DMS153 treated with DMSO at 0.1 percent for 48 hours (cell line): ENCODE data around the gene CAPN2.

Source experiments
- DNase-seq: peaks from one replicate; lab custom pipeline; 2025; ENCODE audit not compliant: unreplicated experiment; lab: John Stamatoyannopoulos, UW

Gene CAPN2

DNA sequence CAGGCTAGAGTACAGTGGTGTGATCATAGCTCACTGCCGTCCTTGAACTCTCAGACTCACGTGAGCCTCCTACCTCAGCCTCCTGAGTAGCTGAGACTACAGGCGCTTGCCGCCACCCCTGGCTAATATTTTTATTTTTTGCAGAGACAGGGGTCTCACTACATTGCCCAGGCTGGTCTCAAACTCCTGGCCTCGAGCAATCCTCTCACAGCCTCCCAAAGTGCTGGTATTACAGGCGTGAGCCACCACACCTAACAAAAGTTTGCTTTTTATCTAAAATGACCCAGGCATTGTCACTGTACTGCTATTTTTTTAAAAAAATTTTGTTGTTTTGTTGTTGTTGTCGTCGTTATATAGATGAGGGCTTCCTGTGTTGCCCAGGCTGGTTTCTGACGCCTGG is 46.4 kb downstream of the CAPN2 start:
- no peak for DNase-seq

DNA sequence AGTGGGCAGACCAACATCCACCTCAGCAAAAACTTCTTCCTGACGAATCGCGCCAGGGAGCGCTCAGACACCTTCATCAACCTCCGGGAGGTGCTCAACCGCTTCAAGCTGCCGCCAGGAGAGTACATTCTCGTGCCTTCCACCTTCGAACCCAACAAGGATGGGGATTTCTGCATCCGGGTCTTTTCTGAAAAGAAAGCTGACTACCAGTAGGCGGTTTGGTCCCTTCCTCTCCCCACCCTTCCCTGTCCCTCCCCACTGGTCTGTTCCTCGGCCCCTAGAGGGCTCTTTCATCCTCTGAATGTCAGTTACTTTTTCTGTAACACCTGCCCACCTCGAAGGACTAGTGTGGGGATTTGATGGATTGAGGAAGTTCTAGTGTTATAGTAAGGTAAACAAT is 46.9 kb downstream of the CAPN2 start:
- no peak for DNase-seq

DNA sequence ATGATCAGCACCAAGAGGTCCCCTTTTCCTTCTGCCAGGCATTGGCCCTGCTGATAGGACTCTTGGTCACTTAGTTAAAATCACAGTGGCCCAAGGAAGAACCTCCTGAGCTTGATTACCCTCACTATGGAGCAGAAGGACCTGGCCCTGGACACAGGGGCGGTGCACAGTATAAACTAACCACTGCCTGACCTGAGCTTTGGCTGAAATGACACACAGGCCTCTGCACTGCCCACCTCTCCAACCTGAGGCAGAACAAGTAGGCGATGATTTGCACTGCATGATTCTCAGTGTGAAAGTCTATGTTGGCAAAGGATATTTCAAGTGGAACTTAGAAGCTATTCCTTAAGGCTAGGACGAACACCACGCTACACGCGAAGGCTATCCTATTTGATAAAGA is 48.5 kb downstream of the CAPN2 start:
- DNase-seq = no peak

GRCh38 chr1:223761411-223761810 is 49.1 kb downstream of the CAPN2 start:
- no peak for DNase-seq

- no peak for DNase-seq
Observed at GRCh38 chr1:223763251-223763650, 50.9 kb downstream of the CAPN2 start.

DNA sequence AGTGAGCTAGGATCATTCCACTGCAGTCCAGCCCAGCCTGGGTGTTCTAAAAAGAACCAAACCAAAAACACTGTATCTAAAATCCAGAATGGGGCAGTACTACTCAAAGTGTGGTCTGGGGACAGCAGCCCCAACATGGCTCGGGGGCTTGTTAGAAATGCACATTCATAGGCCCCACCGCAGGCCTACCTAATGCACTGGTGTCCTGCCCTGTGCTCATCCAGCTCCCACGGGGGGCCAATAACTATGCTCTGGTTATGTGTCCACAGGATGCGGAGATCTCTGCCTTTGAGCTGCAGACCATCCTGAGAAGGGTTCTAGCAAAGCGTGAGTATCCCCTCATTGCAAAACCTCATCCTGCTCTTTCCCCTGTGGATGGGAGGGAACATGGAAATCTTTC is 51.5 kb downstream of the CAPN2 start:
- no peak for DNase-seq

- DNase-seq = no peak
Observed at GRCh38 chr1:223765036-223765718, 52.8 kb downstream of the CAPN2 start.

DNA sequence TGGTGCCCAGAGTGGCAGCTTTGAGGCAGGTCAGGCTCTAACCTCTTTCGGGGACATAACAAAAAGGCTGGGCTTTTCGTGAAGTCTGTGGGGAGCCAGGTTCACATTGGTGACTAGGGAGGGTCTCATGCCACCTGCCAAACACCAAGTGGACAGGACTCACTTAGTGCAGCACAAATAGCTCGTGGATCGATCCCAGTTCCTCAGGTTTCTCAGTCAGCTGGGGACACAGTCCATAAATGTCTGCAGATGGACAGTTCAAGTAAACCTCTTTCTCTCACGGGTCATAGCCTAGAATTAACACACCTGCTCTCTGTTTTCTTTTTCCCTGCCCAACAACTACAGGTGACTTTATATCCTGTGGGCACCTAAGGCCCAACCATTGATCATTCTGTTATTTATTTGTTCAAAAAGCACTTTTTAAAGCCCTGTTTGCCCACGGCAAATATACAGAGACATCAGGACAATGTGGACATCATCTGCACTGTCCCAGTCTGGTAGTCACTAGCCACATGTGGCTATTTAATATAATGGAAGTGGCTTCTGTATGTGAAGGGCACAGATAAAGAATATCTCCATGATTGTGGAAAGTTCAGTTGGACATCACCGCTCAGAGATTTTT is 53.5 kb downstream of the CAPN2 start:
- peak; percentile 26 for DNase-seq

DNA sequence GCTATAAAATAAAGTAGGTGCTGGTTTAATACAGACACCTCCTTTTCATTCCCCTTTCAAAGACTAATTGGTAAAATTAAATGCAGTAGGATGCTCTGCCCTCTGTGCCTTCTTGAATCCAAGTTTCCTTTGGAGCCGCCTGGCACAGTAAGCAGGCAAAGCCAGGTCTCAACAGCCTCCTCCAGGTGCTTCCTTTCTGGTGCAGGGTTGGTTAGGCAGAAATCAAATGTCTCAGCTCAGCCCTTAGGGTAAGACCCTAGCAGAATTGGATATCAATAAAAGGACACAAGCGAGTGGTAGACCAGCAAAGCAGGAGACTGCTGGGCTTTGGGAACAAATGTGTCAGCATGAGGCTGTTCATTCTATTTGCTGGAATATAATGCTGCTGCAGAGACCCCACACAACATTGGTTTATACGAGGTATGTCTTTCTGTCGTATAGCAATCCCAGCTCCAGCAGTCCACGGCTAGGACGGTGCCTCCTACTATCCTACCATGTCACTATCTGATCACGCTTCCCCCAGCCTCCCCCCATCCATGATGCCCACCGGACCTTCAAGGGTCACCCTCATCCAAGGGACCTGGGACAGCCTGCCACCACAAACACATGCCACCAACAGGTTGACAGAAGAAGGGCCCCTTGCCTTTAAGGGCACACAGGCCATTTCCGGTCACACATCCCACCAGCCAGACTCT is 58.4 kb downstream of the CAPN2 start:
- no peak for DNase-seq

DNA sequence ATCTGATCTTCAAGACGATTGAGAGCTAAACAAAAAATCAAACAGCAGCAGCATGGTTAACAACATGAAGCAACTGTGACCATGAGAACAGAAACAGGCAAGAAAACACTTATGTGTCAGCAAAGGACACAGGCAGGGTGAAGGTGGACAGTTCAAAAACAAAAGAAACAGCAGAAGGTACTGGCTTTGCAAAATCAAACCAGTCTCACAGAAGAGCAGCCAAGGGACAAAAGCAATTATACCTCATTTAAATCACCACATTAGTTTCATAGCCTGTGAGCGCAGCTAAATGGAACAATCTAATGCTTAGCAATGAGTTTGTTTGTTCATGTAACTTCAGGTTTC is 59.1 kb downstream of the CAPN2 start:
- no peak for DNase-seq

DNA sequence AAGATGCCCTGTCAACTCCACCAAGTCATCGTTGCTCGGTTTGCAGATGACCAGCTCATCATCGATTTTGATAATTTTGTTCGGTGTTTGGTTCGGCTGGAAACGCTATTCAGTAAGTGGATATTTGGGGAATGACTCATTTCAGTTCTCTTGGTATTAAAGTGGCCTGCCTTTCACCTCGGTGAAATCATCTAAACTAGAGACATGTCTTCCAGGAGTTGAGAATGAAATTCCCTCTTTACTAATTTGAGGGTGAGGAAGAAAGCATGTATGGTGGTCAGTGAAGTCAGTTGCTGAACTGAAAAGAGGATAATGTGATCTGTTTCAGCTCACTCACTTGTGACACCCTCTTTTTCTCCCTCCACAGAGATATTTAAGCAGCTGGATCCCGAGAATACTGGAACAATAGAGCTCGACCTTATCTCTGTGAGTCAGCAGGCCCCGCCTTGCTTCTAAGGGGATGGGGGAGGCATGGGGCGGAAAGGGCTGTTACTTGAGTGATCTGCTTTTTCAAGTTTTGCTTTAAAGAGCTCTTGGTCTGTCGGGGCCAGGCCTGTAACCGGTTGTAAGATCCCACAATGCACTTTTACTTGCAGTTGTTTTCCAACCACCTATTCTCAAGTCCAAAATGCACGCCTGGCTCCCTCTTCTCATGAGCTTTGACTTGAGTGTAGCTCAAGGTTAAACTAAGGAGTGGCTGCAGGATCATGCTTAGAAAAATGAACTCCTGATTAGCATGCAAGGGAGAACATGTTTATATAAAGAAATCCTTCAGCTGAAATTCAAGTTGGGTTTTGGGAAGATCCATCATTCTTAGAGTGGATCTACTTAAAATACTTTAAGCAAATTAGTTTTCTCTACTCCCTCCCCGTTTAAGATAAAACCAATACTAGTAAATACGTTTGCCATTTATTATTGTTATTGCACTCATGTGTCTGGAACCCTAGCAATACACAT is 59.8 kb downstream of the CAPN2 start:
- peak; percentile 45 for DNase-seq

DNA sequence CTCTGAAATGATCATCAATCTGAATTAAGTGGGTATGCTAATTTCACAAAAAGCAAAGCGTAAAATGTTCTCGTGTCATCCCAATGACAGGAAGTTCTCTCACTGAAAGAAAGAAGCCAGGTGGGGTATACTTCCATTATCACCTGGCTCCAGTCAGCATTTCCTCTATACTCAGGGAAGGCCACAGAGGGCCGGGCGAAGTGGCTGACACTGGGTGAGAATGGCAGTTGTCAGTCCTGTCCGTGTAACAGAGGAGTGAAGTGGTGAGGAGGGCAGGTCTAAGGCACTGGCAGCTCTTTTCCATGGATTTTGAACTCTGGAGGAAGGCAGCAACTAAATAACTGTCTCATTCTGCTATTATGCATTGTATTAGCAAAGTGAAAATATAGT is 60.4 kb downstream of the CAPN2 start:
- DNase-seq = peak; percentile 19

- no peak for DNase-seq
Observed at GRCh38 chr1:223774134-223774814, 61.9 kb downstream of the CAPN2 start.

GRCh38 chr1:223775054-223775453 is 62.7 kb downstream of the CAPN2 start:
- DNase-seq = no peak

DNA sequence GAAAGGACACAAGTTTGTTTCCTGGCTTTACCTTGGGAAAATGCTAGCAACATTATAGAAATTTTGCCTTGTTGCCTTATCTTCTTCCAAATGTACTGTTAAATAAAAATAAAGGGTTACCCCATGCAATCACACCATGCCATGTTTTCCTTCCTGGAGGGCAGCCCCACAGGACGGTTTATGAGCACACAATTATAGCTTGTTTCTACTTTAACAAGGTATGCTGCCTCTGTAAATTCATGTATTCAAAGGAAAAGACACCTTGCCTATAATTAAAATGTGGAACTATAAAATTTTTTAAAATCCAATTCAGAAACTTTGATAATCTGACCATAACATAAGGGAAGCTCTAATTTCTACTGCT is 63.4 kb downstream of the CAPN2 start:
- DNase-seq = no peak

GRCh38 chr1:223776075-223776814 is 63.9 kb downstream of the CAPN2 start:
- no peak for DNase-seq

GRCh38 chr1:223776826-223777454 is 64.6 kb downstream of the CAPN2 start:
- no peak for DNase-seq

DNA sequence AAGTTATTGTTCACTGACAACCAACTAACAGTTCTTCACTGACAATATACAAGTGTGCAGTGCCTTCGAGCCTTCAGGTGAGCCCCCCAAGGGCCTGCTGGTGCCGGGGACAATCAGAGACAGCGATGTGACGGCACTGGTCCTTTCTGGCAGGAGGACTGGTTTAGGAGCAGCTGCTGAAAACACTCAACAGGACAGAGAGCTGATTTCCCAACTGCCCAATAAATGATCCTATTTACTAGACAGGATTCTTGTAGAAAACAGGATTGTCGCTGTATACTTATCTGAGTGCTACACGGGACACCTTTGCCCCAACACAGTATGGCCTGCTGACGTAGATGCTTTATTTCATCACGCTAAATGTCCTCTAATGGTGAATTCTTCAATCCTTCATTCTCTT is 68.0 kb downstream of the CAPN2 start:
- DNase-seq = no peak

- no peak for DNase-seq
Observed at GRCh38 chr1:223780949-223781348, 68.6 kb downstream of the CAPN2 start.

DNA sequence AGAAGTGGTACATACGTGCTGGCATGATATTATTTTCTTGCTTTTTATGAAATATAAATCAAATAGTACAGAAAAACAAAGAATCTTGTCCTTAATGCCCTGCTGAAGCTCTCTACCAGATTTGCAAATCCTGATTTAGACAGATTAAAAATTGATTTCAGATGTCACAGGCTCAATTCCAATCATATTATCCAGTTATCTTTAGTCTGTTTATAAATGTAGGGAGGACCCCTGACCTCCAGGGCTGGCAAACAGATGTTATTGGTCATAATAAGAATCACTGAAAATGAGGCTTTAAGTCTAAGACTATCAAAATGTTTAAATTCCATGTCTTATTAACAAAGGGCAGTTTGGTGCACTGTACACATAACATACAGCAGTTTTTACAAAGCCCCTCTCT is 71.3 kb downstream of the CAPN2 start:
- DNase-seq = no peak
